H1 (cell line): ENCODE data around the gene PLEKHH2. TPM values are rescaled to one million over a fixed set of nuclear protein-coding genes. Genes with fewer than 3 reads are reported as not detected.

Experiments
- CTCF ChIA-PET: fragments of 300-600 bp; sonication (Branson Sonifier 250); formaldehyde crosslinking; loops from one replicate; lab custom pipeline; 2021; ENCODE audit not compliant: partially characterized antibody; lab: Charles Lee
- POLR2A ChIA-PET: fragments of 300-600 bp; sonication (Branson Sonifier 250); formaldehyde crosslinking; loops from one replicate; lab custom pipeline; 2021; ENCODE audit warnings: inconsistent platforms; ENCODE audit not compliant: partially characterized antibody; lab: Charles Lee
- DNase-seq, 2 experiments: peaks; one replicate each; pipeline versions ENCODE4 v3.0.0 to v3.0.0-alpha.2; 2010 to 2022; ENCODE audit warnings: low spot score in 2 of 2, low read depth in 1 of 2, mixed read lengths in 1 of 2
- FAIRE-seq: peaks from 2 replicates; lab custom pipeline; 2011; peaks lifted over from hg19 to GRCh38; lab: Jason Lieb, UNC
- H2AFZ ChIP-seq: 2 replicates; pipeline ENCODE4 v1.8.1; 2012; ENCODE audit warnings: low read length, inconsistent platforms
- H2AK5ac ChIP-seq: 2 replicates; pipeline ENCODE4 v1.6.1; 2013; ENCODE audit warnings: low read depth, low read length
- H2BK120ac ChIP-seq: replicated peaks from 2 replicates; pipeline ENCODE3; 2013; ENCODE audit warnings: low read depth, low read length, inconsistent platforms
- H2BK12ac ChIP-seq: 2 replicates; pipeline ENCODE4 v1.6.1; 2013; ENCODE audit warnings: low read depth, low read length
- H2BK15ac ChIP-seq: 2 replicates; pipeline ENCODE4 v1.6.1; 2013; ENCODE audit warnings: low read length
- H2BK20ac ChIP-seq: 2 replicates; pipeline ENCODE4 v1.6.1; 2013; ENCODE audit warnings: low read length
- H2BK5ac ChIP-seq: 2 replicates; pipeline ENCODE4 v1.6.1; 2013; ENCODE audit warnings: low read depth, low read length
- H3K14ac ChIP-seq: 2 replicates; pipeline ENCODE4 v1.6.1; 2013; ENCODE audit warnings: inconsistent platforms; ENCODE audit not compliant: insufficient read length
- H3K18ac ChIP-seq: 2 replicates; pipeline ENCODE4 v1.6.1; 2013; ENCODE audit warnings: low read length; ENCODE audit errors: extremely low read depth
- H3K23ac ChIP-seq: 2 replicates; pipeline ENCODE4 v1.6.1; 2013; ENCODE audit warnings: inconsistent platforms; ENCODE audit not compliant: insufficient read length
- H3K23me2 ChIP-seq: 2 replicates; pipeline ENCODE4 v1.6.1; 2013; ENCODE audit warnings: low read depth, low read length
- H3K27ac ChIP-seq: 2 replicates; pipeline ENCODE4 v1.6.1; 2011; ENCODE audit warnings: low read depth, low read length, inconsistent platforms
- H3K27me3 ChIP-seq, 4 experiments: replicated peaks in 1 of 4; 1 replicate in 1 of 4; 2 replicates in 3 of 4; pipeline versions ENCODE4 v1.6.1 to v1.8.1; 2011 to 2013; ENCODE audit warnings: low read length in 3 of 4, mild to moderate bottlenecking in 3 of 4, inconsistent platforms in 2 of 4, mixed read lengths in 2 of 4, moderate library complexity in 1 of 4; ENCODE audit not compliant: control insufficient read depth in 3 of 4, insufficient read depth in 3 of 4; ENCODE audit errors: extremely low read depth in 1 of 4
- H3K36me3 ChIP-seq, 4 experiments: 2 replicates each; pipeline versions ENCODE4 v1.6.1 to v1.8.1; 2011 to 2013; ENCODE audit warnings: mild to moderate bottlenecking in 4 of 4, low read length in 3 of 4, moderate library complexity in 2 of 4, control low read depth in 1 of 4, inconsistent platforms in 1 of 4; ENCODE audit not compliant: insufficient read depth in 4 of 4, control insufficient read depth in 2 of 4
- H3K4ac ChIP-seq: replicated peaks from 2 replicates; pipeline ENCODE3; 2013; ENCODE audit warnings: low read length, low read depth, mixed read lengths, inconsistent platforms; ENCODE audit not compliant: insufficient read length
- H3K4me1 ChIP-seq, 4 experiments: replicated peaks in 1 of 4; 1 replicate in 1 of 4; 2 replicates in 3 of 4; pipeline versions ENCODE4 v1.6.1 to v1.8.1; 2011 to 2013; ENCODE audit warnings: low read length in 3 of 4, inconsistent platforms in 2 of 4, mixed read lengths in 1 of 4; ENCODE audit not compliant: insufficient read depth in 4 of 4, control insufficient read depth in 3 of 4
- H3K4me2 ChIP-seq, 2 experiments: 2 replicates each; pipeline versions ENCODE4 v1.6.1 to v1.8.1; 2011 to 2013; ENCODE audit warnings: low read depth in 2 of 2, low read length in 2 of 2, control low read depth in 1 of 2, inconsistent platforms in 1 of 2, mild to moderate bottlenecking in 1 of 2; ENCODE audit not compliant: insufficient read depth in 1 of 2
- H3K4me3 ChIP-seq, 4 experiments: fragments of 200-600, 300-600 bp in 1 of 4; sonication (generic), shearing (Covaris generic), sonication (Bioruptor Twin) in 1 of 4; 2 replicates each; pipeline versions ENCODE4 v1.5.1 to v1.8.1; 2011 to 2016; ENCODE audit warnings: low read length in 4 of 4, low read depth in 3 of 4, control low read depth in 2 of 4, inconsistent platforms in 2 of 4, mild to moderate bottlenecking in 2 of 4, mixed read lengths in 1 of 4, moderate library complexity in 1 of 4; ENCODE audit not compliant: insufficient read depth in 2 of 4; ENCODE audit errors: extremely low read depth in 1 of 4
- H3K56ac ChIP-seq: replicated peaks from 2 replicates; pipeline ENCODE3; 2013; ENCODE audit warnings: low read depth, mild to moderate bottlenecking, mixed read lengths, low read length, inconsistent platforms; ENCODE audit not compliant: insufficient read length
- H3K79me1 ChIP-seq: 2 replicates; pipeline ENCODE4 v1.6.1; 2013; ENCODE audit warnings: low read depth, low read length, control low read depth
- H3K79me2 ChIP-seq, 2 experiments: 2 replicates each; pipeline versions ENCODE4 v1.6.1 to v1.8.1; 2012 to 2013; ENCODE audit warnings: low read length in 2 of 2, mild to moderate bottlenecking in 2 of 2, inconsistent platforms in 1 of 2; ENCODE audit not compliant: insufficient read depth in 2 of 2, control insufficient read depth in 1 of 2
- H3K9ac ChIP-seq, 4 experiments: replicated peaks in 1 of 4; 1 replicate in 1 of 4; 2 replicates in 3 of 4; pipeline versions ENCODE4 v1.6.1 to v1.8.1; 2011 to 2013; ENCODE audit warnings: low read depth in 3 of 4, low read length in 3 of 4, control low read depth in 2 of 4, mild to moderate bottlenecking in 2 of 4, moderate library complexity in 2 of 4, inconsistent platforms in 1 of 4; ENCODE audit errors: extremely low read depth in 1 of 4
- H3K9me3 ChIP-seq, 2 experiments: 2 replicates each; pipeline versions ENCODE4 v1.6.1 to v1.8.1; 2012 to 2013; ENCODE audit warnings: mild to moderate bottlenecking in 2 of 2, moderate library complexity in 2 of 2, control low read depth in 1 of 2, inconsistent platforms in 1 of 2, low read depth in 1 of 2, low read length in 1 of 2, mixed read lengths in 1 of 2; ENCODE audit not compliant: insufficient read depth in 2 of 2
- H4K20me1 ChIP-seq, 2 experiments: replicated peaks in 1 of 2; 2 replicates each; pipeline versions ENCODE3 to v1.8.1; 2011 to 2013; ENCODE audit warnings: inconsistent platforms in 2 of 2, low read length in 2 of 2, mild to moderate bottlenecking in 1 of 2; ENCODE audit not compliant: insufficient read depth in 2 of 2, control insufficient read depth in 1 of 2
- H4K5ac ChIP-seq: 2 replicates; pipeline ENCODE4 v1.6.1; 2013; ENCODE audit warnings: low read length, low read depth, mixed read lengths, inconsistent platforms; ENCODE audit not compliant: insufficient read length
- H4K8ac ChIP-seq: 2 replicates; pipeline ENCODE4 v1.8.0; 2013; ENCODE audit warnings: mild to moderate bottlenecking, moderate library complexity, low read length, inconsistent platforms; ENCODE audit not compliant: insufficient read depth; ENCODE audit errors: extremely low read depth
- H4K91ac ChIP-seq: replicated peaks from 2 replicates; pipeline ENCODE3; 2013; ENCODE audit warnings: low read length, mixed read lengths, inconsistent platforms; ENCODE audit not compliant: insufficient read length
- GTF2F1 ChIP-seq: IDR thresholded peaks from 2 replicates; pipeline ENCODE4 v1.6.1; 2012; ENCODE audit warnings: low read depth, low read length, improper control_type of control experiment, borderline replicate concordance
- POU5F1 ChIP-seq: IDR thresholded peaks from 2 replicates; pipeline ENCODE4 v1.6.1; 2011; ENCODE audit warnings: low read depth, mild to moderate bottlenecking, low read length, moderate library complexity
- SIX5 ChIP-seq: IDR thresholded peaks from 2 replicates; pipeline ENCODE4 v1.6.1; 2011; ENCODE audit warnings: mild to moderate bottlenecking, low read depth, low read length
- SRF ChIP-seq: IDR thresholded peaks from 2 replicates; pipeline ENCODE4 v1.6.1; 2011; ENCODE audit warnings: mild to moderate bottlenecking, low read depth, low read length, moderate library complexity
- YY1 ChIP-seq: IDR thresholded peaks from 2 replicates; pipeline ENCODE4 v1.6.1; 2011; ENCODE audit warnings: low read depth, mild to moderate bottlenecking, low read length
- WGBS, 2 experiments: shearing (Covaris generic) in 1 of 2; methylation state at CpG; one replicate each; pipeline versions ENCODE4 v1.1.6 to v1.1.7; 2013 to 2015; ENCODE audit warnings: low lambda C conversion rate in 2 of 2, mixed read lengths in 2 of 2, inconsistent platforms in 1 of 2, low coverage in 1 of 2, missing lambda C conversion rate in 1 of 2; ENCODE audit not compliant: insufficient replicate concordance in 2 of 2, insufficient coverage in 1 of 2, insufficient read length in 1 of 2; ENCODE audit errors: extremely low coverage in 1 of 2, missing lambda C conversion rate in 1 of 2; 5-methylcytosine and 5-hydroxymethylcytosine counted together
- polyA plus RNA-seq, 7 experiments: library from polyadenylated mRNA; depleted of rRNA in 3 of 7; stranded (reverse) in 5 of 7; unstranded in 2 of 7; fragments of >200 nt in 5 of 7; fragments of 200-250 nt in 2 of 7; gene quantifications; 1 replicate in 5 of 7; 2 replicates in 1 of 7; 4 replicates in 1 of 7; pipeline versions ENCODE4 v1.2.1 to v1.2.3, GENCODE V29; 2011 to 2013; ENCODE audit warnings: missing spikeins in 2 of 7, mixed read lengths in 2 of 7
- total RNA-seq: library from RNA; stranded (reverse); fragmentation: NEBNext Ultra II Directional; extraction: Animal tissue kit (Norgen Biotek cat#: 25700); gene quantifications from 2 replicates; pipeline ENCODE4 v1.2.1, GENCODE V29; 2021

The PLEKHH2 gene
- total and polyA plus RNA-seq, 2 of the 8 experiments (the other 6 are each of a cell fraction or from before 2014, with no cell fraction given), result 2.2 to 5.0 TPM

GRCh38 chr2:43619511-43619910, 17.5 kb upstream of the PLEKHH2 start:
- no peak overlapping the region for H2BK12ac ChIP-seq
- TF ChIP-seq SRF (no peak), YY1 (no peak), SIX5 (no peak), GTF2F1 (no peak), POU5F1 (no peak)
- no peak overlapping the region for H3K4ac ChIP-seq
- FAIRE-seq, result no peak
- H2AK5ac ChIP-seq, result no peak overlapping the region
- H2BK120ac ChIP-seq, result no peak overlapping the region
- H3K36me3 ChIP-seq, result no peaks in the 10 kb centered on the region
- H3K18ac ChIP-seq, result no peak overlapping the region
- H3K4me3 ChIP-seq, result no peak overlapping the region
- no peak overlapping the region for H2BK5ac ChIP-seq
- no peak overlapping the region for H3K9ac ChIP-seq
- H3K79me1 ChIP-seq, result no peaks in the 10 kb centered on the region
- H4K91ac ChIP-seq, result no peak overlapping the region
- H3K23me2 ChIP-seq, result no peaks in the 10 kb centered on the region
- H3K27me3 ChIP-seq, result no peaks in the 10 kb centered on the region
- H4K5ac ChIP-seq, result no peak overlapping the region
- 91% methylated on average over 10 of the region's 10 CpGs; no CpG with 5 or more reads in 1 of the 2 experiments for WGBS, 2 experiments
- no peak overlapping the region for H3K56ac ChIP-seq
- H2BK20ac ChIP-seq, result no peak overlapping the region
- ChIA-PET CTCF (interaction anchor here (0.9 to 1.9 kb wide), 3 partner anchors 9 to 169 kb away, joined by 3 to 6 read pairs (median 3); no protein-coding TSS in a partner anchor), POLR2A (no interaction called here)
- H4K8ac ChIP-seq, result no peak overlapping the region
- H3K23ac ChIP-seq, result no peak overlapping the region
- H4K20me1 ChIP-seq, result no peaks in the 10 kb centered on the region
- no peak for DNase-seq
- H3K4me2 ChIP-seq, result no peak overlapping the region
- no peak overlapping the region for H2BK15ac ChIP-seq
- H3K27ac ChIP-seq, result no peak overlapping the region
- no peaks in the 10 kb centered on the region for H3K79me2 ChIP-seq
- H2AFZ ChIP-seq, result no peak overlapping the region
- no peaks in the 10 kb centered on the region for H3K4me1 ChIP-seq
- H3K9me3 ChIP-seq, result no peaks in the 10 kb centered on the region
- H3K14ac ChIP-seq, result no peak overlapping the region
